GM13976 (cell line): Measurements from ENCODE around the gene PHF21A.
A peak's percentile ranks its signal among the peaks of the same experiment; 100 is the strongest.

Experiments
- DNase-seq: peaks from one replicate; pipeline ENCODE4 v3.0.0; 2012; ENCODE audit warnings: low spot score
- in situ Hi-C: fragments of 300-500 bp; cut with MboI; formaldehyde crosslinking; loops from one replicate; pipeline ENCODE4 v1.12.0; 2022; ENCODE audit warnings: low sequenced_read_pairs, mixed read lengths, inconsistent platforms; ENCODE audit not compliant: unreplicated experiment
- TF ChIP-seq, protein P1 (sequence below): IDR thresholded peaks from 2 replicates; pipeline ENCODE4 v1.5.1; 2012; ENCODE audit warnings: borderline replicate concordance, mild to moderate bottlenecking; ENCODE audit not compliant: insufficient read depth; ENCODE audit errors: extremely low read depth, missing control alignments, control extremely low read depth

Gene PHF21A

GRCh38 chr11:46006418-46007070 lies 114.7 kb downstream of the PHF21A start:
- DNase-seq = peak; percentile 67
- TF ChIP-seq, protein P1, sequence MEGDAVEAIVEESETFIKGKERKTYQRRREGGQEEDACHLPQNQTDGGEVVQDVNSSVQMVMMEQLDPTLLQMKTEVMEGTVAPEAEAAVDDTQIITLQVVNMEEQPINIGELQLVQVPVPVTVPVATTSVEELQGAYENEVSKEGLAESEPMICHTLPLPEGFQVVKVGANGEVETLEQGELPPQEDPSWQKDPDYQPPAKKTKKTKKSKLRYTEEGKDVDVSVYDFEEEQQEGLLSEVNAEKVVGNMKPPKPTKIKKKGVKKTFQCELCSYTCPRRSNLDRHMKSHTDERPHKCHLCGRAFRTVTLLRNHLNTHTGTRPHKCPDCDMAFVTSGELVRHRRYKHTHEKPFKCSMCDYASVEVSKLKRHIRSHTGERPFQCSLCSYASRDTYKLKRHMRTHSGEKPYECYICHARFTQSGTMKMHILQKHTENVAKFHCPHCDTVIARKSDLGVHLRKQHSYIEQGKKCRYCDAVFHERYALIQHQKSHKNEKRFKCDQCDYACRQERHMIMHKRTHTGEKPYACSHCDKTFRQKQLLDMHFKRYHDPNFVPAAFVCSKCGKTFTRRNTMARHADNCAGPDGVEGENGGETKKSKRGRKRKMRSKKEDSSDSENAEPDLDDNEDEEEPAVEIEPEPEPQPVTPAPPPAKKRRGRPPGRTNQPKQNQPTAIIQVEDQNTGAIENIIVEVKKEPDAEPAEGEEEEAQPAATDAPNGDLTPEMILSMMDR = peak; percentile 60
- in situ Hi-C loops = no loop called here

GRCh38 chr11:46003572-46003971 lies 117.7 kb downstream of the PHF21A start:
- TF ChIP-seq, protein P1 = no peak
- in situ Hi-C loops = no loop called here
- no peak for DNase-seq

- no peak for DNase-seq
- TF ChIP-seq, protein P1 = no peak
- in situ Hi-C loops = no loop called here
These were observed 119.1 kb downstream of the PHF21A start for GRCh38 chr11:46002189-46002588.

- in situ Hi-C loops = no loop called here
- DNase-seq = no peak
- TF ChIP-seq, protein P1 = no peak
These were observed 119.8 kb downstream of the PHF21A start for GRCh38 chr11:46001448-46001914.

DNA sequence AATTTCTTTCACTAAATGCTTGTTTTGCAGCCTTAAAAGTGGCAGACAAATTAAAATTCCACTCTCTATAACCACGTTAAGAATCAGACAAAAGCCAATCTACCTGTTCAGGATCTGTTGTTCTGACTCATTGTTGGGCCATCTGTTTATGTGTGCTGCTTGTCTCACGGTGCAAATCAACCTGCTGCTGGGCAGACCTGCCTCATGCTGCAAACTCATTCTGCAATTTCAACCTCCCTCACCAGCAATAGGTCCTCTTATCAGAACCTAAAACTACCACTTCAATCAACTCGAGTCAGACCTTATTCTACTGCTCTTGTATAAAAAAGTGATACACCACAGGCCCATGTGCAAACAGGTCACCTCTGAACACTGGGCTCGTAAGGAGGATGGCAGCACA lies 123.7 kb downstream of the PHF21A start:
- in situ Hi-C loops = no loop called here
- no peak for DNase-seq
- TF ChIP-seq, protein P1 = no peak

DNA sequence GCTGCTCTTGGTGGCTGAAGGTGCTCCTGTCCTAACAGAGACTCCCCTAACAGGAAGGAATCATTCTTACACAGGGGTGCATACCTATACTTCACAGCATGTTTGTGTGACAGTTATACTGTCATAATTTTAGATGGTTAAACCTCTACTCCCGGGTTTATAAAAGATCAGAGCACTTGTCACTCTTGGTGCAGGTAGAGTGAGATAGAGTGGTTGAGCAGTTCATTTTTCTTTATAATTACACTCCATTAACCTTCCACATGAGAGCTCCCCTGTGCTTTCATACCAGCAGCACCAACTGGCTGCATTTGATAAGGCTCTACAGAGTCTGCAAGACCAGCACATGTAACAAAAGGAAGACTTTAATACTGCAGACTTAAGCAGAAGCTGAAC lies 125.9 kb downstream of the PHF21A start:
- DNase-seq = no peak
- TF ChIP-seq, protein P1 = no peak
- in situ Hi-C loops = no loop called here
